Ishikawa (cell line): ENCODE results near the gene PLXNB1.

Source experiments
- CEBPB ChIP-seq: IDR thresholded peaks from 2 replicates; pipeline ENCODE4 v1.6.1; 2012
- CREB1 ChIP-seq: IDR thresholded peaks from 2 replicates; pipeline ENCODE4 v1.6.1; 2012; ENCODE audit warnings: low read depth
- EGR1 ChIP-seq: IDR thresholded peaks from 2 replicates; pipeline ENCODE4 v1.6.1; 2012
- EP300 ChIP-seq: IDR thresholded peaks from 2 replicates; pipeline ENCODE4 v1.6.1; 2012; ENCODE audit warnings: borderline replicate concordance
- FOXM1 ChIP-seq: IDR thresholded peaks from 2 replicates; pipeline ENCODE4 v1.6.1; 2012; ENCODE audit warnings: low read depth, borderline replicate concordance
- MAX ChIP-seq: IDR thresholded peaks from 2 replicates; pipeline ENCODE4 v1.6.1; 2012
- NFIC ChIP-seq: IDR thresholded peaks from 2 replicates; pipeline ENCODE4 v1.6.1; 2012
- RAD21 ChIP-seq: IDR thresholded peaks from 2 replicates; pipeline ENCODE4 v1.6.1; 2012; ENCODE audit warnings: low read depth
- REST ChIP-seq: IDR thresholded peaks from 2 replicates; pipeline ENCODE4 v1.6.1; 2012; ENCODE audit warnings: low read depth, mild to moderate bottlenecking
- TAF1 ChIP-seq: IDR thresholded peaks from 2 replicates; pipeline ENCODE4 v1.6.1; 2012; ENCODE audit warnings: low read depth, mild to moderate bottlenecking
- TCF12 ChIP-seq: IDR thresholded peaks from 2 replicates; pipeline ENCODE4 v1.6.1; 2012; ENCODE audit warnings: low read depth
- TEAD4 ChIP-seq: IDR thresholded peaks from 2 replicates; pipeline ENCODE4 v1.6.1; 2012
- USF1 ChIP-seq: IDR thresholded peaks from 2 replicates; pipeline ENCODE4 v1.6.1; 2012
- YY1 ChIP-seq: IDR thresholded peaks from 2 replicates; pipeline ENCODE4 v1.6.1; 2012; ENCODE audit warnings: low read depth
- ZBTB7A ChIP-seq: IDR thresholded peaks from 2 replicates; pipeline ENCODE4 v1.6.1; 2012; ENCODE audit warnings: low read depth

The PLXNB1 gene

GRCh38 chr3:48403533-48404439 lies 26.1 kb downstream of the PLXNB1 start:
- no peak for TF ChIP-seq FOXM1
- TF ChIP-seq REST: no peak
- no peak for TF ChIP-seq NFIC
- TF ChIP-seq EP300: no peak
- no peak for TF ChIP-seq CEBPB
- no peak for TF ChIP-seq EGR1
- no peak for TF ChIP-seq CREB1
- no peak for TF ChIP-seq RAD21
- no peak for TF ChIP-seq ZBTB7A
- no peak for TF ChIP-seq YY1
- no peak for TF ChIP-seq TCF12
- TF ChIP-seq TAF1: no peak
- no peak for TF ChIP-seq MAX
- TF ChIP-seq TEAD4: no peak
- TF ChIP-seq USF1: no peak

- no peak for TF ChIP-seq FOXM1
- TF ChIP-seq ZBTB7A: no peak
- no peak for TF ChIP-seq REST
- TF ChIP-seq TAF1: no peak
- no peak for TF ChIP-seq CREB1
- no peak for TF ChIP-seq TEAD4
- no peak for TF ChIP-seq NFIC
- no peak for TF ChIP-seq MAX
- no peak for TF ChIP-seq TCF12
- TF ChIP-seq YY1: no peak
- no peak for TF ChIP-seq EP300
- no peak for TF ChIP-seq EGR1
- TF ChIP-seq CEBPB: no peak
- no peak for TF ChIP-seq USF1
- TF ChIP-seq RAD21: no peak
Observed at GRCh38 chr3:48402907-48403306, 27.0 kb downstream of the PLXNB1 start.

- TF ChIP-seq TCF12: no peak
- peak; percentile 60 for TF ChIP-seq MAX
- TF ChIP-seq USF1: peak; percentile 62
- TF ChIP-seq NFIC: 0 out of 2 replicates have a peak, but pooled peaks have one; percentile 17
Observed at GRCh38 chr3:48402281-48402732, 27.6 kb downstream of the PLXNB1 start.

GRCh38 chr3:48400824-48401433 lies 29.0 kb downstream of the PLXNB1 start:
- TF ChIP-seq TCF12: no peak
- TF ChIP-seq NFIC: no peak
- 0 out of 2 replicates have a peak, but pooled peaks have one; percentile 25 for TF ChIP-seq TEAD4
- no peak for TF ChIP-seq CEBPB
- no peak for TF ChIP-seq FOXM1
- no peak for TF ChIP-seq EGR1
- TF ChIP-seq RAD21: peak; percentile 94
- no peak for TF ChIP-seq REST
